Smooth muscle cell (in vitro differentiated cells): ENCODE measurements around the gene GMPR2. TPM values are rescaled to one million over a fixed set of nuclear protein-coding genes. Genes with fewer than 3 reads are reported as not detected.
"Not testable (repeated sequence)": the region's sequence is repeated elsewhere in the genome, so short reads cannot be mapped to it uniquely, and the experiment has no call there.

Experiments
- DNase-seq: peaks from one replicate; lab custom pipeline; 2025; ENCODE audit not compliant: unreplicated experiment; lab: John Stamatoyannopoulos, UW
- H2AFZ ChIP-seq: fragments of 200-600 bp; sonication (generic); 2 replicates; pipeline ENCODE4 v1.6.0; 2016; ENCODE audit warnings: antibody characterized with exemption, low read depth, mild to moderate bottlenecking
- H3F3A ChIP-seq: fragments of 200-600 bp; sonication (generic); 2 replicates; pipeline ENCODE4 v1.6.0; 2017; ENCODE audit warnings: antibody characterized with exemption, low read depth
- H3K27ac ChIP-seq: fragments of 200-600 bp; sonication (generic); 2 replicates; pipeline ENCODE4 v1.5.1; 2016; ENCODE audit warnings: low read depth, mild to moderate bottlenecking
- H3K27me3 ChIP-seq: fragments of 200-600 bp; sonication (generic); 2 replicates; pipeline ENCODE4 v1.6.1; 2016; ENCODE audit warnings: low read depth, mild to moderate bottlenecking
- H3K36me3 ChIP-seq: fragments of 200-600 bp; sonication (generic); 2 replicates; pipeline ENCODE4 v1.5.1; 2016; ENCODE audit warnings: low read depth
- H3K4me1 ChIP-seq: fragments of 200-600 bp; sonication (generic); 2 replicates; pipeline ENCODE4 v1.5.1; 2016; ENCODE audit warnings: low read depth
- H3K4me2 ChIP-seq: fragments of 200-600 bp; sonication (generic); 2 replicates; pipeline ENCODE4 v1.6.0; 2016; ENCODE audit warnings: mild to moderate bottlenecking
- H3K4me3 ChIP-seq: fragments of 200-600 bp; sonication (generic); 2 replicates; pipeline ENCODE4 v1.5.1; 2016; ENCODE audit warnings: mild to moderate bottlenecking
- H3K79me2 ChIP-seq: fragments of 200-600 bp; sonication (generic); 2 replicates; pipeline ENCODE4 v1.6.0; 2016; ENCODE audit warnings: low read depth, mild to moderate bottlenecking
- H3K9ac ChIP-seq: fragments of 200-600 bp; sonication (generic); 2 replicates; pipeline ENCODE4 v1.6.0; 2016; ENCODE audit warnings: low read depth
- H3K9me3 ChIP-seq: fragments of 200-600 bp; sonication (generic); replicated peaks from 2 replicates; pipeline ENCODE4 v1.5.1; 2016; ENCODE audit warnings: low read depth
- H4K20me1 ChIP-seq: fragments of 200-600 bp; sonication (generic); 2 replicates; pipeline ENCODE4 v1.6.0; 2016; ENCODE audit warnings: low read depth
- CTCF ChIP-seq: fragments of 200-600 bp; sonication (generic); IDR thresholded peaks from 2 replicates; pipeline ENCODE4 v1.5.1; 2017; ENCODE audit warnings: borderline replicate concordance, mild to moderate bottlenecking, antibody characterized with exemption; ENCODE audit not compliant: insufficient read depth, poor library complexity, severe bottlenecking
- WGBS: methylation state at CpG from one replicate; pipeline ENCODE4 v1.1.7; 2016; ENCODE audit warnings: low lambda C conversion rate; 5-methylcytosine and 5-hydroxymethylcytosine counted together
- polyA plus RNA-seq: library from polyadenylated mRNA; unstranded; fragments of >200 nt; fragmentation: Nextera tagmentation; extraction: Ambion mirVana; gene quantifications from 2 replicates; pipeline ENCODE4 v1.2.1, GENCODE V29; 2016
- total RNA-seq: library from RNA; depleted of rRNA; stranded (reverse); fragments of >200 nt; gene quantifications from 2 replicates; pipeline ENCODE4 v1.2.3, GENCODE V29; 2014

Gene GMPR2
- total and polyA plus RNA-seq, 2 experiments from 2014 or later, result 43.4 to 65.0 TPM

GRCh38 chr14:24216345-24216699 lies 16.4 kb upstream of the GMPR2 start:
- H3K4me2 ChIP-seq, result peak overlapping the region; percentile 87
- DNase-seq, result no peak
- H2AFZ ChIP-seq, result no peak overlapping the region
- peak overlapping the region; percentile 64 for H3K27ac ChIP-seq
- no peaks in the 10 kb centered on the region for H4K20me1 ChIP-seq
- H3K79me2 ChIP-seq, result peaks cover 25% of the 10 kb centered on the region
- H3K36me3 ChIP-seq, result no peaks in the 10 kb centered on the region
- H3K4me3 ChIP-seq, result peak overlapping the region; percentile 69
- no peak for TF ChIP-seq CTCF
- H3K4me1 ChIP-seq, result peaks cover 3% of the 10 kb centered on the region
- H3K27me3 ChIP-seq, result no peaks in the 10 kb centered on the region
- WGBS, result 91% methylated on average over 2 of the region's 2 CpGs
- peaks cover 4% of the 10 kb centered on the region for H3F3A ChIP-seq
- H3K9me3 ChIP-seq, result no peaks in the 10 kb centered on the region
- H3K9ac ChIP-seq, result no peak overlapping the region

GRCh38 chr14:24216876-24217275 lies 15.9 kb upstream of the GMPR2 start:
- not testable (repeated sequence) for H3K4me3 ChIP-seq, H2AFZ ChIP-seq, H3K36me3 ChIP-seq, H3K9ac ChIP-seq, H3K27me3 ChIP-seq, H3F3A ChIP-seq, H3K4me1 ChIP-seq, H3K27ac ChIP-seq, DNase-seq, H3K4me2 ChIP-seq, H4K20me1 ChIP-seq, H3K9me3 ChIP-seq
- peaks cover 31% of the 10 kb centered on the region for H3K79me2 ChIP-seq
- WGBS, result 100% methylated on average over 1 of the region's 1 CpG

- no peak overlapping the region for H3K27ac ChIP-seq
- H3K9me3 ChIP-seq, result no peaks in the 10 kb centered on the region
- H3K4me3 ChIP-seq, result no peak overlapping the region
- H3K27me3 ChIP-seq, result no peaks in the 10 kb centered on the region
- peaks cover 23% of the 10 kb centered on the region for H4K20me1 ChIP-seq
- H3K79me2 ChIP-seq, result peaks cover 47% of the 10 kb centered on the region
- no peak for TF ChIP-seq CTCF
- peaks cover 4% of the 10 kb centered on the region for H3F3A ChIP-seq
- no peak overlapping the region for H3K9ac ChIP-seq
- no peak overlapping the region for H2AFZ ChIP-seq
- H3K4me1 ChIP-seq, result peaks cover 3% of the 10 kb centered on the region
- WGBS, result 98% methylated on average over 4 of the region's 4 CpGs
- H3K4me2 ChIP-seq, result no peak overlapping the region
- no peaks in the 10 kb centered on the region for H3K36me3 ChIP-seq
- no peak for DNase-seq
Measured at GRCh38 chr14:24219080-24219479, 13.6 kb upstream of the GMPR2 start.

- DNase-seq, result no peak
- Histone ChIP-seq H3K4me3 (no peak overlapping the region), H3K79me2 (peaks cover 51% of the 10 kb centered on the region), H3K9me3 (no peaks in the 10 kb centered on the region), H3K9ac (no peak overlapping the region), H3K36me3 (no peaks in the 10 kb centered on the region), H3K27me3 (no peaks in the 10 kb centered on the region), H4K20me1 (peaks cover 23% of the 10 kb centered on the region), H3K4me1 (peaks cover 3% of the 10 kb centered on the region), H3K27ac (no peak overlapping the region), H3K4me2 (no peak overlapping the region), H3F3A (peaks cover 4% of the 10 kb centered on the region), H2AFZ (no peak overlapping the region)
- no peak for TF ChIP-seq CTCF
- 67% methylated on average over 3 of the region's 3 CpGs for WGBS
Measured at GRCh38 chr14:24219521-24219920, 13.2 kb upstream of the GMPR2 start.

- Histone ChIP-seq H4K20me1 (peaks cover 50% of the 10 kb centered on the region), H3K79me2 (peaks cover 86% of the 10 kb centered on the region)
- not testable (repeated sequence) for H3F3A ChIP-seq, H3K9ac ChIP-seq, H3K4me3 ChIP-seq, DNase-seq, H2AFZ ChIP-seq, H3K4me2 ChIP-seq, H3K4me1 ChIP-seq, H3K36me3 ChIP-seq, H3K27ac ChIP-seq, H3K9me3 ChIP-seq, H3K27me3 ChIP-seq
- WGBS, result 97% methylated on average over 4 of the region's 4 CpGs
Measured at GRCh38 chr14:24222987-24223386, 9.7 kb upstream of the GMPR2 start.
